Measurements from ENCODE around the gene SIGLEC9.
"Not testable (repeated sequence)": the region's sequence is repeated elsewhere in the genome, so short reads cannot be mapped to it uniquely, and the experiment has no call there.

The SIGLEC9 gene

DNA sequence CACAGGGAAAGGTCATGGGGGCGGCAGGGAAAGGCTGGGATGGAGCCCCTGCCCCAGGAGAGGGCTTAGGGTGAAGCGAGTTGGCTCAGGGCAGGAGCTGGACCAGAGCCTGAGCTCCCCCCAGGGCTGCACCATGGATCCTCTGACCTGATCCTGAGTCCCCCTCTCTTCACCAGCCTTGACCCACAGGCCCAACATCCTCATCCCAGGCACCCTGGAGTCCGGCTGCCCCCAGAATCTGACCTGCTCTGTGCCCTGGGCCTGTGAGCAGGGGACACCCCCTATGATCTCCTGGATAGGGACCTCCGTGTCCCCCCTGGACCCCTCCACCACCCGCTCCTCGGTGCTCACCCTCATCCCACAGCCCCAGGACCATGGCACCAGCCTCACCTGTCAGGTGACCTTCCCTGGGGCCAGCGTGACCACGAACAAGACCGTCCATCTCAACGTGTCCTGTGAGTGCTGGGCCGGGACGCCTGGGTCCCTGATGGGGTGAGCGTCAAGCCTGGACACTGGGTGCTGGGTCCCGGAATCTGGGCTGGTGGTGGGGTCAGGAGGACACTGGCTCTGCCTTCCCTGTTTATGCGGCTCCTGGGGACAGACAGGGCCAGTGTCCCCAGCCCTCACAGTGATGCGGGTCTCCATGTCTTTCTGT is 842 bp downstream of the SIGLEC9 start:
- DNase-seq = no peak

DNA sequence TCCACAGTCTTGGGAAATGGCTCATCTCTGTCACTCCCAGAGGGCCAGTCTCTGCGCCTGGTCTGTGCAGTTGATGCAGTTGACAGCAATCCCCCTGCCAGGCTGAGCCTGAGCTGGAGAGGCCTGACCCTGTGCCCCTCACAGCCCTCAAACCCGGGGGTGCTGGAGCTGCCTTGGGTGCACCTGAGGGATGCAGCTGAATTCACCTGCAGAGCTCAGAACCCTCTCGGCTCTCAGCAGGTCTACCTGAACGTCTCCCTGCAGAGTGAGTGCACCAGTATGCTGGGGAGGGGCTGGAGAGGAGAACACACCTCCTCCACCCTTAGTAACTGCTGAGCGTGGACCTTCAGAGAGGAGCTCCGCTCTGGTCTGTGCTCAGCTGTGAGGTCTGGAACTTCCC is 2.3 kb downstream of the SIGLEC9 start:
- no peak for DNase-seq

DNA sequence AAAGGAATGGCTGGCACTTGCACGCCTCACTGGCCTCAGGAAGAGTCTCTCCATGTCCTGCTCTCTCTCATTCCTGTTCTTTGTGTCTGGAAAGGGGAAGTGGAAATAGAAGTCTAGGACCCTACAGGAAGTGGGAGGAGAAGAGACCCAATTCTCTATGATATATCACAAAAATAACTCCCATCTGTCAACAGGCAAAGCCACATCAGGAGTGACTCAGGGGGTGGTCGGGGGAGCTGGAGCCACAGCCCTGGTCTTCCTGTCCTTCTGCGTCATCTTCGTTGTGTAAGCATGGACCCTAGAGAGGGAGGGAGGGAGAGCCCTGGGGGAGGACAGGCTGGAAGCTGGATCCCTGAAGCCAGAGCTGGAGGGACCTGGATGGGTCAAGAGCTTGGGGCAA is 3.0 kb downstream of the SIGLEC9 start:
- no peak for DNase-seq

DNA sequence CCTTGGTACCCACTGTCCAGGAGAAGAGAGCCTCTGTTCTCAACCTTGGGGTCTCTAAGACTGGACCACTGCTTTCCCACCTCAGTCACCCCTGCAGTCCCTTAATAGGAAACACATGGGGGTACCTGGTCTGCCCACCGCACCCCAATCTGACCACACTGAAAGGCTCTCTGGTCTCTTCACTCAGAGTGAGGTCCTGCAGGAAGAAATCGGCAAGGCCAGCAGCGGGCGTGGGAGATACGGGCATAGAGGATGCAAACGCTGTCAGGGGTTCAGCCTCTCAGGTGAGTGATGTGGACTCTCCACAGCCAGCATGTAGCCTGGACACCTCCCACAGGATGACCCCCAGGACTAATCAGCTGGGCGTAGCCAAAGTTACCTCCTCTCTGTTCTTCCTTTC is 3.5 kb downstream of the SIGLEC9 start:
- no peak for DNase-seq

DNA sequence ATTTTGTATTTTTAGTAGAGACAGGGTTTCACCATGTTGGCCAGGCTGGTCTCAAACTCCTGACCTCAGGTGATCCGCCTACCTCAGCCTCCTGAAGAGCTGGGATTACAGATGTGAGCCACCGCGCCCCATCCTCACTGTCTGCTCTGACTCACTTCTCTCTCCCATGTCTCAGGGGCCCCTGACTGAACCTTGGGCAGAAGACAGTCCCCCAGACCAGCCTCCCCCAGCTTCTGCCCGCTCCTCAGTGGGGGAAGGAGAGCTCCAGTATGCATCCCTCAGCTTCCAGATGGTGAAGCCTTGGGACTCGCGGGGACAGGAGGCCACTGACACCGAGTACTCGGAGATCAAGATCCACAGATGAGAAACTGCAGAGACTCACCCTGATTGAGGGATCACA is 5.0 kb downstream of the SIGLEC9 start:
- DNase-seq = no peak

DNA sequence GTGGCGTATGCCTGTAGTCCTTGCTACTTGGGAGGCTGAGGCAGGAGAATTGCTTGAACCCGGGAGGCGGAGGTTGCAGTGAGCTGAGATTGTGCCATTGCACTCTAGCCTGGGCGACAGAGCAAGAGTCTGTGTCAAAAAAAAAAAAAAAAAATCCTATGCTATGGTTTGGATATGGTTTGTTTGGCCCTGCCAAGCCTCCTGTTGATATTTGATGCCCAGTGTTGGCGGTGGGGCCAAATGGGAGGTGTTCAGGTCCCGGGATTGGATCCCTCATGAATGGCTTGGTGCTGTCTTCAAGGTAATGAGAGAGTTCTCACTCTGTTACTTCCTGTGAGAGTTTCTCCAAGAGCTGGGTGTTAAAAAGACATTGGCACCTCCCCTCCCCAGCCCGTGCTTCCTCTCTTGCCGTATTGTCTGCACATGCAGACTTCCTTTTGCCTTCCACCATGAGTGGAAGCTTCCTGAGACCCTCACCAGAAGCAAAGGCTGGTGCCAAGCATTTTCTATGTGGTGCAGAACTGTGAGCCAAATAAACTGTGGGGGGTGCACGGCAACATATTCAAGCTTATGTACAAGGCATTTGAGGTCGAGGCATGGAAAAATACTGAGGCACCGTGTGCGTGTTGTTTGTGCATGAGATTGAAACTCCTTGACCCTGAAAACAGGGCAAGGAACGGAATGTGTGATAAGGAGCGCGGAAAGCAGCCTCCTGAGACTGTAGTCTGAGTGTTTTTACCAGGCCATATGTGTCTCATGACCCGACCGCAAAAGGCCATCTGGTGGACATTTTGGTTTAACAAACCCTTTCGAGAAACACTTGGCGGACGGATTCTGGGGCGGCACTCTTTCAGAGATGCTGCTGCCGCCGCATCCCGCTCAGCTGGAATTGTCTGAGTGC is 7.3 kb downstream of the SIGLEC9 start:
- no peak for DNase-seq

DNA sequence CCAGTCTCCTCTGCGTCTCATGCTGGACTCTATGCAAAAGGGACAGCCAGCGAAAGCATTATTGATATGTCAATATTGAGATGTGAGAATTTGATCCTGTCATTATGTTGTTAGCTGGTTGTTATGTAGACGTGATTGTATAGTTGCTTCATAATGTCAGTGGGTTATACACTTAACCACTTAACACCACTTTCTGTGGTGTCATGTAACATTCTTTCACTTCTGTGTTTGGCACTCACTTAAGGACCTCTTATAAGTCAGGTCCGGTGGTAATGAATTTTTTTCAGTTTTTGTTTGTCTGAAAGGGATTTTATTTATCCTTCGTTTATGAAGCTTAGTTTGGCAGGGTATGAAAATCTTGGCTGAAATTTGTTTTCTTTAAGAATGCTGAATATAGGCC is 10.3 kb downstream of the SIGLEC9 start:
- DNase-seq = no peak

DNA sequence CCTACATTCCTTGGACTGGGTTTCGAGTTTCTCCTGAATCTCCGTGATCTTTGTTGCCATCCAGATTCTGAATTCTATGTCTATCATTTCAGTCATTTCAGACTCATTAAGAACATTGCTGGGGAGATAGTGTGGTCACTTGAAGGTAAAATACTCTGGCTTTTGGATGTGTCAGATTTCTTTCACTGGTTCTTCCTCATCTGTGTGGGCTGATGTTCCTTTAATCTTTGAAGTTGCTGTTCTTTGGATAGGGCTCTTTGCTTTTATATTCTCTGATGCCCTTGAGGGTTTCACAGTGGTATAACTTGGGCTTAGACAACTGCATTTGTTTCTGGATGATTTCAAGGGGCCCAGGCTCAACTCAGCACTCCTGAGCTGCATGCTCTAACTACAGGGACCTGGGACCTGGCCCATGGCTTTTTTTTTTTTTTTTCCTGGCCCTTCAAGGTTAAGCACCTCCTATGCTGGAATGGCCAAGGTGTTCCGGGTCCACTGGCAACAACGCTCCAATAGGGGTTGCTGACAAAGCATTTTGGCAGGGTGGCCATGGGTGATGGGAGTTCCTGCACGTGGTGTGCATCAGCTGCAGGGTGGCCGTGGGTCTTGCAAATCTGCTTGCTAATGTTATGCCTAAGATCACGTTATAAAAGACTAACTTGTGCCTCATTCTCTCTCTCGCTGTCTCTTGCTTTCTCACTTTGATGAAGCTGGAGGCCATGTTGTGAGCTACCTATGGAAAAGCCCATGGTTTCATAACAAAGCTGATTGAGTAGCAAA is 11.5 kb downstream of the SIGLEC9 start:
- no peak for DNase-seq

DNA sequence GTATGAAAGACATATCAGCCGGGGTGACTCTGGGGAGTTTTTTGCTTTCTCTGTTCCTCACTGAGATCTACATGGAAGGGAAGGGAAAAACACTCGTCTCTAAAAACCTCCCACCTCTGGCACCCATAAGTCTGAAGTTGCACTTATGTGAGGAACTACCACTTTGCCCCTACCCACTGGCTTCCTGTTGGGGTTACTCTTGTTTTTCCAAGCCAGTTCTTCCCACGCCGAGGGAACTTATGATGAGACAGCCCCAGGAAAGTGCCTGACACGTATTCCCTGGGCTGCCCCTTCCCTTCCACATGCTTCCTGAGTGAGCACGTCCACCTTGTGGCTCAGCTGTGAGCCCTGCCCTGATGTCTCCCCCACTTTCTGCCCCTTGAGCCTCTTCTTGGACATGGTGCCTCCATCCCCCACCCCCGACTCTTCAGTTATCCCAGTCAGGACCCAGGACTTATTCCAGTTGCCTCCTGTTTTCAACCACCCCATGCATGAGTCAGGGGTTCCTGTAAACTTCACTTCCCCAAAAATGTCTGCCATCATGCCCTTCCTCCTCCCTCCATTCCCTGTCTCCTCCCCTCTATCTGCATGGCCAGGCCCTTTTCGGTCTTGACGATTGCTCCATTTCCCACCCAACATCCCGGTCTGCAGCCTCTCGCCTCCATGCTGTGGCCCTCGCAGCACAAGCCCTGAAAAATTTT is 12.3 kb downstream of the SIGLEC9 start:
- DNase-seq = no peak

DNA sequence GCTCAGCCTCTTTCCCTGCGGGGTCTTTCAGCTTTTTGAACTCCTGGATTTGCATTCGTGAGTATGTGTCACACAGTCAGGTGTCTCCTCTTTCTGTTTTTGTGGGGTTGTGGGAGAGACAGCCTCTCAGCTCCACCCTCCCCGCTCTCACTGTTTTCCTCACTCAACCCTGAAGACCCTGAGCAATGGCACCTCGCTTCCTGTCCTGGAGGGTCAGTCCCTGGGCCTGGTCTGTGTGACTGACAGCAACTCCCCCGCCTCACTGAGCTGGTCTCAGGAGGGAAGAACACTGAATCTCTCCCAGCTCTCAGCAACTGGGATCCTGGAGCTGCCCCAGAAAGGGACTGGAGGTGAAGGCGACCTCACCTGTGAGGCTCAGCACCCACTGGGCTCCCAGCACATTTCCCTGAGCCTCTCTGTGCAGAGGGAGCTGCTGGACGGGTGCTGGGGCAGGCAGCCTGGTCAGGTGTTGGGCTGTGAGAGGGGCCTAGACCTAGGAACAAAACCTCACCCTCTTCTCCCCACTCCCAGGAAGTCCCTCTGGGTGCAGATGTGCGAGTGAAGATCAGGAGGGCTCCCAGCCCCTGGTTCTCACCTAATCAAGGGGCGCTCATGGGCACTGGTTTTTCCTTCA is 13.2 kb downstream of the SIGLEC9 start:
- no peak for DNase-seq

DNA sequence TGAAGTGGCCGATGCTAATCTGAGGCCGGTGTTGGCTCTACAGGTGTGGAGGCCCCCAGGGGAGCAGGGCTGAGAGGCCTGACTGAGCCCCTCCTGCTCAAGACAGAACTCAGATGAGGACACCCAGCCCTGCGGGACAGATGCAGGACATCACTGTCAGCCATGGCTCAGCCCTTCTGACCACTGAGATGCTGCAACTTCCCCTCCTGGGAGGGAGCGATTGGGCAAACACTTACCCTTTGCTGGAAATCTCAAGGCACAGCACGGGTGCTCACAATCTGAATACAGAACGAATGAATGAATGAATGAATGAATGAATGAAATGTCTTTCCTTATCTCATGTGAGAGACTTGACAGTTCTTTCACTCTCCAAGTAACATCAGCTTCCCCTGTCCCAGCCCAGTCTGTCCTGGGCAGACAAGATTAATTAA is 13.9 kb downstream of the SIGLEC9 start:
- no peak for DNase-seq

DNA sequence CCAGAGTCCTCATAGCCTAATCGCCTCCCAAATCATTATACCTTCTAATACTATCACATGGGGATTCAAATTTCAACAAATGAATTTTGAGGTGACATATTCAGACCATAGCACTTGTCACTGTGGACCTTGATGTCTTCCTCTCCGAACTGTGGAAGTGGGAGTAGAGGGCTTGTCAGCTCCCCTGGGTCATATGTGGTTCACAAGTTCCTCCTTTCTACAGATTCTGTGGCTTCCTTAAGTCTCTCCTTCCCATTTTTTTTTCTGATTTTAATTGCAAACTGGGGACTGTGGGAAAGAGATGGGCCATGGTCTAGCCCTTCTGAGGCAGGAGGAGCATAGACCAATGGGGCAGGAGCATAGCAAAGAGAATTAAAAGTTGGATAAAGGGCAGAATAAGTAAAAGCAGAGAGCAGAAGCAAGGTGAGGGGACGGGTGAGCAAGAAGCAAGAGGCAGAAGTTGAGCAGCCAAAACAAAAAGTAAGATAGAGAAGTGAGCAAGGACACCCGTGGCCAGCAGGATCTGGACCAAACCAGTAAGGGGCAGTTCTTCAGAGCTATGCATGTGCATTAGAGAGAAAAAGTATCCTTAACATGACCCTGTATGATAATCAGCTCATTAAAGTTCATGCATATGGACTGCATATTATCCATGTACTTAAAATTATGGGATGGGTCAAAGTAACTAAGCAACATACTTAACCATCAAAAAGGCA is 14.8 kb downstream of the SIGLEC9 start:
- DNase-seq = no peak

DNA sequence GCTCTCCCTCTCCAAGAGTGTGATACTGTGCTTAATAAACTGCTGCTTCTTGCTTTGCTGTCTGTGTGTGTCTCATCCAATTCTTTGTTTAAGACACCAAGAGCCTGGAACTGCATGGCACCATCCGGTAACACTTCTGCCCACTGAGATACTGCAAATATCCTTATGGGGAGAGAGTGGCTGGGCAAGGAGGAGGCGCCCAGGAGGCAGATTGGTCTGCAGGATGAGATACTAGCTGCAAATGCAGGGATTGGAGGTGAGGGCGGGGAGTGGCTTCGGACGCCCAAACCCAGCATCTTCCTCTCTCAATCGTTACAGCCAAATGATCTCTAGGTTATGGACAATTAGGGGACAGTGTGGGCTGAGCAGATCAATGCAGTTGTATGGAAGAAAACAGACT is 15.7 kb downstream of the SIGLEC9 start:
- DNase-seq = no peak

DNA sequence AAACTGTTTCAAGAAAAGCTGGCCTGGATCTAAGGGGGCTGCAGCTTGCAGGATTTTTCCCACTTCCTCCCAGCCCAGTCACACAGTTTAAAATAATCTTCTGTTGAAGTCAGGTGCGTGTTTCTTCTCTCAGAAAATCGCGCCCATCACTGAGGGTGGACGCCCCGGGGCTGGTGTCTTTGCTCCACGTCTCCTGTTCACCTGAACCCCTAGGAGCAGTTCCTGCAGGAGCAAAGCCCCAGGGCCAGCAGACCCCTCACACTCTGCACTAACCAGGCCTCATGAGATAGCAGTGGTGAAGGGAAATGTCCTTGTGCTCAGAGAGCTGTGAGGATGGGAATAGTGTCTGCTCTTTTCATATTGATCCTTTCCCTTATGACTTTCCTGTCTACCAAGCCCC is 16.5 kb downstream of the SIGLEC9 start:
- no peak for DNase-seq

DNA sequence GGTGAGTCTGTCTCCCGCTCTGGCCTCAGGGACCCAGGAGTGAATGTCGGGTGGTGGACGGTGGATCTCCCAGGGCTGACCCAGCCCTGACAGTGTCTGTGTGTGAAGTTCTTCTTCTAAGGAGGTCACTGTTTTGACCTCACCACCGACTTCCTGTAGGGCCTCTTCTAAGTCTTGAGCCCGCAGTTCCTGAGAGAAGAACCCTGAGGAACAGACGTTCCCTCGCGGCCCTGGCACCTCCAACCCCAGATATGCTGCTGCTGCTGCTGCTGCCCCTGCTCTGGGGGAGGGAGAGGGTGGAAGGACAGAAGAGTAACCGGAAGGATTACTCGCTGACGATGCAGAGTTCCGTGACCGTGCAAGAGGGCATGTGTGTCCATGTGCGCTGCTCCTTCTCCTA is 17.4 kb downstream of the SIGLEC9 start, which contains the start of gene SIGLEC7:
Gene SIGLEC7, plus strand, starts transcription at position 183 of the 400 bp plus-strand sequence. Its CDS starts 69 bp downstream, at position 252.
- DNase-seq = no peak

DNA sequence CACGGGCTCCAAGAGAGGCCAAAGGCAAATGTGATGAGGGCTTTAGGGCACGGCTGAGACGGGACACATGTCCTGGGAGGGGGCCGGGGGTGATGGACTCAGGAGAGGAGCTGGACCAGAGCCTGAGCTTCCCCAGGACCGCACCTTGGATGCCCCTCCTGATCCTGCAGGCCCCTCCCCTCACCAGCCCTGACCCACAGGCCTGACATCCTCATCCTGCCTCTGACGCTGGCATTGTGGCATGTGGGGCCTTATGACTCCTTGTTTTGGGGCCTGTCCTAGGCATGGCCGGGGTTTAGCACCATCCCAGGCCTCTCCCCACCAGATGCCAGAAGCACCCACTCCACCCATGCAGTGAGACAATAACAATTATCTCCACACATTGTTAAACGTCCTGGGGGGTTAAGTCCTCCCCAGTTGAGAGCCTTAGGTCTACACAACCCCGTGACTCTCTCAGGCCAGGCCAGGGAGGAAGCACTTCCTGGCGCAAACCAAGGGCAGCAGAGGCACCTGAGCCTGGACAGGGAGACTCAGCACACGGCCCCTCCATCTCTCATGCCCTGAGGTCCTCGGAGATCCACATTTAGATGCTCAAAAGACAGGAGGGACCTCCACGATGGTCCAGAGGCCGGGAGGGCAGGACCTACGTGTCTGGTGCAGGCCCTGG is 18.2 kb downstream of the SIGLEC9 start:
- DNase-seq = not testable (repeated sequence)

DNA sequence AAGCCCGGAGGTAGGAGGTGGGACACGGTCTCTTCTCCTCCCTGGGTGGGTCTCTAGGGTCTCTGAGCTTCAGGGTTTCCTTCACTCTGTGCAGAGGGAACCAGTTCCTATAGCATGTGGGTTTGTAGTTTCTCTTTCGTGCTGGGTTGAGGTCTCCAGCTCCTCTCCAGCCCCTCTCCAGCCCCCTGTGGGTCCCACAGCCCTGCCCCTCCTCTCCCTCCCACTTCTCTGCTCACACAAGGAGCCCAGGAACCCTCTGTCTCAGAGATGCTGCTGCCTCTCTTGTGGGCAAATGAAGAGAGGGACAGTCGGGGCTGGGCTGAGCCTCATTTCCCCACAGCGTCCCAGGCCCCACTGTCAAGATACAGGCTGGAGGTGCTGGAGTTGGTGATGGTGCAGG is 18.8 kb downstream of the SIGLEC9 start:
- DNase-seq = no peak

DNA sequence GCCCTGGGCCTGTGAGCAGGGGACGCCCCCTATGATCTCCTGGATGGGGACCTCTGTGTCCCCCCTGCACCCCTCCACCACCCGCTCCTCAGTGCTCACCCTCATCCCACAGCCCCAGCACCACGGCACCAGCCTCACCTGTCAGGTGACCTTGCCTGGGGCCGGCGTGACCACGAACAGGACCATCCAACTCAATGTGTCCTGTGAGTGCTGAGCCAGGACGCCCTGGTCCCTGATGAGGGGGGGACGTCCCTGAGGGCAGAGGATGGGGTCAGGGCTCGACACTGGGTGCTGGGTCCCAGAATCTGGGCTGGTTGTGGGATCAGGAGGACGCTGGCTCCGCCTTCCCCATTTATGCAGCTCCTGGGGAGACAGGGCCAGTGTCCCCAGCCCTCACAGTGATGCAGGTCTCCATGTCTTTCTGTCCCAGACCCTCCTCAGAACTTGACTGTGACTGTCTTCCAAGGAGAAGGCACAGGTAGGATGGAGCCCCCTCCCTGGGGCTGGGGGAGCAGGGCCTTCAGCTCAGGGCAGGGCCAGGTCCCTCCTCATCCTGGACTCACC is 19.9 kb downstream of the SIGLEC9 start:
- no peak for DNase-seq

DNA sequence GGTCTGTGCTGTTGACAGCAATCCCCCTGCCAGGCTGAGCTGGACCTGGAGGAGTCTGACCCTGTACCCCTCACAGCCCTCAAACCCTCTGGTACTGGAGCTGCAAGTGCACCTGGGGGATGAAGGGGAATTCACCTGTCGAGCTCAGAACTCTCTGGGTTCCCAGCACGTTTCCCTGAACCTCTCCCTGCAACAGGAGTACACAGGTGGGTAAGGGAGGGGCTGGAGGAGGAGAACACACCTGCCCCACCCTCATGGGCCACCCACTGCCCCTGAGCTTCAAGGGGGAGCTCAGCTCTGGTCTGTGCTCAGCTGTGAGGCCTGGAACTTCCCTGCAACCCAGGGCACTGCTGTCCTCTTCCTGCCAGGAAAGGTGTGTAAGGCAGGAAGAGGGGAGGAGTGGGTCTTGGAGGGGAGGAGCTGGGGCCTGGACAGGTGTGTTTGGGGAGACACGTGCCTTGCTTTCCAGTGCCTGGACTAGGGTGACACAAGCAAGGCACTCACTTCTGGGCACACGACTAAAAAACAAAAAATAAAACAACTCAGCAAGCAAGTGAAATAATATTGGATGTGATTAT is 21.3 kb downstream of the SIGLEC9 start:
- DNase-seq = no peak

DNA sequence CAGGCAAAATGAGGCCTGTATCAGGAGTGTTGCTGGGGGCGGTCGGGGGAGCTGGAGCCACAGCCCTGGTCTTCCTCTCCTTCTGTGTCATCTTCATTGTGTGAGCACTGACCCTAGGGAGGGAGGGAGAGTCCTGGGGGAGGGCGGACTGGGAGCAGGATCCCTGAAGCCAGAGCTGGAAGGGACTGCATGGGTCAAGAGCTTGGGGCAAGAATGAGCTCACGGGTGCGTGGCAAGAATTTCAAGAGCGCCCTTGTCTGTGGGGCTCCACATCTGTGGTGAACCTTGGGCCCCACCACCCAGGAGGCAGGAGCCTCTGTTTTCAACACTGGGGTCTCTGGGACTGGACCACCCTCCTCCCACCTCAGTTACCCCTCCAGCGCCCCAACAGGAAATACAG is 22.0 kb downstream of the SIGLEC9 start:
- DNase-seq = no peak

All from NCI-H1930 (cell line).